ENCODE data around the gene COMMD1. TPM values are rescaled to one million over a fixed set of nuclear protein-coding genes. Genes with fewer than 3 reads are reported as not detected.
"Not testable (repeated sequence)": the region's sequence is repeated elsewhere in the genome, so short reads cannot be mapped to it uniquely, and the experiment has no call there.

The COMMD1 gene
- total and polyA plus RNA-seq, 7 experiments from 2014 or later = 15.6 to 65.3 (median 21.4) TPM

GRCh38 chr2:62151306-62151638 lies 245.8 kb downstream of the COMMD1 start:
- DNase-seq (no peak), ATAC-seq (no peak)
- intact Hi-C loops (cut with micrococcal nuclease) = no loop called here
- no peaks in the 10 kb centered on the region for H3K27me3 ChIP-seq (ENCODE audit: control insufficient read depth in 2 of 2, insufficient read depth in 2 of 2, low read length in 2 of 2)
- no peaks in the 10 kb centered on the region for H3K4me1 ChIP-seq (ENCODE audit: control insufficient read depth in 2 of 2, insufficient read depth in 2 of 2, low read length in 2 of 2)
- no peak overlapping the region for H3K27ac Mint-ChIP-seq
- H3K27me3 Mint-ChIP-seq = no peaks in the 10 kb centered on the region
- ChIA-PET CTCF (no interaction called here), POLR2A (no interaction called here)
- H3K4me3 Mint-ChIP-seq = no peak overlapping the region
- peaks cover 0 to 18% (median 1%) of the 10 kb centered on the region in 11 donors for H3K9me3 Mint-ChIP-seq
- H3K36me3 ChIP-seq (ENCODE audit: control insufficient read depth in 2 of 3, insufficient read depth in 3 of 3, low read length in 3 of 3) = no peaks in the 10 kb centered on the region
- H3K36me3 Mint-ChIP-seq = peaks cover 4 to 28% (median 9%) of the 10 kb centered on the region in 5 donors
- no peaks in the 10 kb centered on the region for H3K9me3 ChIP-seq (ENCODE audit: control insufficient read depth in 2 of 3, low read length in 3 of 3)
- no peak overlapping the region for H3K4me3 ChIP-seq (ENCODE audit: low read length)
- peaks cover 5 to 9% (median 6%) of the 10 kb centered on the region in 7 donors for H3K4me1 Mint-ChIP-seq
- H3K27ac ChIP-seq (ENCODE audit: low read depth, low read length) = no peak overlapping the region

- CTCF ChIA-PET = no interaction called here
- POLR2A ChIA-PET = no interaction called here
- no peak overlapping the region for H3K4me3 Mint-ChIP-seq
- Histone ChIP-seq H3K27me3 (ENCODE audit: control insufficient read depth in 2 of 2, insufficient read depth in 2 of 2, low read length in 2 of 2) (no peaks in the 10 kb centered on the region), H3K4me3 (ENCODE audit: low read length) (no peak overlapping the region), H3K27ac (ENCODE audit: low read depth, low read length) (no peak overlapping the region), H3K9me3 (ENCODE audit: control insufficient read depth in 2 of 3, low read length in 3 of 3) (no peaks in the 10 kb centered on the region), H3K4me1 (ENCODE audit: control insufficient read depth in 2 of 2, insufficient read depth in 2 of 2, low read length in 2 of 2) (no peaks in the 10 kb centered on the region), H3K36me3 (ENCODE audit: control insufficient read depth in 2 of 3, insufficient read depth in 3 of 3, low read length in 3 of 3) (no peaks in the 10 kb centered on the region)
- intact Hi-C loops (cut with micrococcal nuclease) = no loop called here
- DNase-seq (no peak), ATAC-seq (no peak)
- H3K36me3 Mint-ChIP-seq = peaks cover 4 to 28% (median 6%) of the 10 kb centered on the region in 5 donors
- H3K27ac Mint-ChIP-seq = peak overlapping the region in 2 of 9 donors; percentile 24 to 44
- no peaks in the 10 kb centered on the region for H3K27me3 Mint-ChIP-seq
- H3K4me1 Mint-ChIP-seq = peaks cover under 1 to 7% (median under 1%) of the 10 kb centered on the region in 7 donors
- H3K9me3 Mint-ChIP-seq = peaks cover 0 to 18% (median 1%) of the 10 kb centered on the region in 11 donors
Measured at GRCh38 chr2:62152000-62152399, 246.5 kb downstream of the COMMD1 start.

- H3K4me1 Mint-ChIP-seq = peaks cover 0 to 5% (median 0%) of the 10 kb centered on the region in 7 donors
- Histone ChIP-seq H3K27me3 (ENCODE audit: control insufficient read depth in 2 of 2, insufficient read depth in 2 of 2, low read length in 2 of 2) (no peaks in the 10 kb centered on the region), H3K9me3 (ENCODE audit: control insufficient read depth in 2 of 3, low read length in 3 of 3) (no peaks in the 10 kb centered on the region), H3K4me3 (ENCODE audit: low read length) (no peak overlapping the region), H3K36me3 (ENCODE audit: control insufficient read depth in 2 of 3, insufficient read depth in 3 of 3, low read length in 3 of 3) (no peaks in the 10 kb centered on the region), H3K4me1 (ENCODE audit: control insufficient read depth in 2 of 2, insufficient read depth in 2 of 2, low read length in 2 of 2) (no peaks in the 10 kb centered on the region), H3K27ac (ENCODE audit: low read depth, low read length) (no peak overlapping the region)
- H3K36me3 Mint-ChIP-seq = peaks cover 2 to 23% (median 4%) of the 10 kb centered on the region in 5 donors
- H3K9me3 Mint-ChIP-seq = peaks cover 0 to 18% (median 0%) of the 10 kb centered on the region in 11 donors
- no peak overlapping the region for H3K27ac Mint-ChIP-seq
- H3K4me3 Mint-ChIP-seq = no peak overlapping the region
- no peaks in the 10 kb centered on the region for H3K27me3 Mint-ChIP-seq
- DNase-seq (no peak), ATAC-seq (no peak)
- POLR2A ChIA-PET = no interaction called here
- intact Hi-C loops (cut with micrococcal nuclease) = no loop called here
- CTCF ChIA-PET = no interaction called here
Measured at GRCh38 chr2:62156861-62157496, 251.5 kb downstream of the COMMD1 start.

DNA sequence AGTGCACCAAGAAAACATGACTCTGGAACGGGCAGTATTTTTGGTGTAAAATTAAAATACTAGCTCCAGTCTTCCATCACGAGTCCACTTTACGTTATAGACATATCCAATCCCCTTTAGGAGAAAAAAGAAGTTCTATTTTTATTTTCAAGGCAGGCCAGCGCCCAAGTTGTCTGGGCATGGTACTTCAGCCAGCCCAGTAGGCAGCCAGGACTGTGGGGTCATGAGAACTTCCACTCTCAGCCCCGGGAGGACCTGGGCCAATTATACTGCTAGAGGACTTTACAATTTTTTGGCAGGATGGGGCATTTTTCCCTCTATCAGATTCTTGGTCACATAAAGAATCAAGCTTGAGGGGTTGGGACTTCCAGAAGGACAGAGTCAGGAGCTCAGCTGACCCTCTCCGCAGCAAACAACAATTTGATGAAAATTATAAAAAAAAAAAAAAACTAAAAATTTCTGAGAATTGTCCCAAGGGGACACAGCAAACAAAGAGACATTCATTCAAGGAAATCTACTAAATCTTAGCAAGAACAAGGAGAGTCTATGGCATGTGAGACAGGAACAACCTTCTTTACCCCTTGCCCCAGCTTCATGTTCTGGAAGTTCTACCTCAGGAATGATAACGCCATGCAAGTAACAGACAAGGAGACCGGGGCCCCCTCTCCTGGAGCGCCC lies 253.1 kb downstream of the COMMD1 start:
- ATAC-seq = no peak
- POLR2A ChIA-PET = no interaction called here
- Mint-ChIP-seq H3K9me3 (peaks cover 0 to 9% (median 0%) of the 10 kb centered on the region in 11 donors), H3K4me1 (peaks cover 0 to 5% (median 0%) of the 10 kb centered on the region in 7 donors), H3K36me3 (peaks cover 0 to 13% (median 0%) of the 10 kb centered on the region in 5 donors), H3K27ac (no peak overlapping the region), H3K27me3 (no peaks in the 10 kb centered on the region), H3K4me3 (no peak overlapping the region)
- Histone ChIP-seq H3K27me3 (ENCODE audit: control insufficient read depth in 2 of 2, insufficient read depth in 2 of 2, low read length in 2 of 2) (no peaks in the 10 kb centered on the region), H3K27ac (ENCODE audit: low read depth, low read length) (no peak overlapping the region), H3K36me3 (ENCODE audit: control insufficient read depth in 2 of 3, insufficient read depth in 3 of 3, low read length in 3 of 3) (no peaks in the 10 kb centered on the region), H3K4me1 (ENCODE audit: control insufficient read depth in 2 of 2, insufficient read depth in 2 of 2, low read length in 2 of 2) (no peaks in the 10 kb centered on the region), H3K9me3 (ENCODE audit: control insufficient read depth in 2 of 3, low read length in 3 of 3) (no peaks in the 10 kb centered on the region), H3K4me3 (ENCODE audit: low read length) (no peak overlapping the region)
- CTCF ChIA-PET = no interaction called here
- intact Hi-C loops (cut with micrococcal nuclease) = no loop called here
- no peak for DNase-seq

GRCh38 chr2:62160691-62161090 lies 255.2 kb downstream of the COMMD1 start:
- ATAC-seq; H3K4me1 ChIP-seq (ENCODE audit: control insufficient read depth in 2 of 2, insufficient read depth in 2 of 2, low read length in 2 of 2); H3K4me3 ChIP-seq (ENCODE audit: low read length); H3K27me3 Mint-ChIP-seq; H3K4me3 Mint-ChIP-seq; H3K36me3 Mint-ChIP-seq; H3K27ac Mint-ChIP-seq; H3K4me1 Mint-ChIP-seq; intact Hi-C loops (cut with micrococcal nuclease); H3K36me3 ChIP-seq (ENCODE audit: control insufficient read depth in 2 of 3, insufficient read depth in 3 of 3, low read length in 3 of 3); H3K9me3 ChIP-seq (ENCODE audit: control insufficient read depth in 2 of 3, low read length in 3 of 3); H3K9me3 Mint-ChIP-seq; H3K27ac ChIP-seq (ENCODE audit: low read depth, low read length); H3K27me3 ChIP-seq (ENCODE audit: control insufficient read depth in 2 of 2, insufficient read depth in 2 of 2, low read length in 2 of 2); DNase-seq: not testable (repeated sequence)
- ChIA-PET CTCF (interaction anchor here (0.6 kb wide), 1 partner anchor 1379 kb away, joined by 3 read pairs; no protein-coding TSS in a partner anchor), POLR2A (interaction anchor here (0.6 kb wide), 1 partner anchor 18 kb away, joined by 3 read pairs; no protein-coding TSS in a partner anchor)

- no peak overlapping the region for H3K4me3 Mint-ChIP-seq
- Histone ChIP-seq H3K27ac (ENCODE audit: low read depth, low read length) (no peak overlapping the region), H3K4me1 (ENCODE audit: control insufficient read depth in 2 of 2, insufficient read depth in 2 of 2, low read length in 2 of 2) (no peaks in the 10 kb centered on the region), H3K27me3 (ENCODE audit: control insufficient read depth in 2 of 2, insufficient read depth in 2 of 2, low read length in 2 of 2) (no peaks in the 10 kb centered on the region), H3K36me3 (ENCODE audit: control insufficient read depth in 2 of 3, insufficient read depth in 3 of 3, low read length in 3 of 3) (no peaks in the 10 kb centered on the region), H3K4me3 (ENCODE audit: low read length) (no peak overlapping the region), H3K9me3 (ENCODE audit: control insufficient read depth in 2 of 3, low read length in 3 of 3) (no peaks in the 10 kb centered on the region)
- H3K27me3 Mint-ChIP-seq = peaks cover 0 to 4% (median 0%) of the 10 kb centered on the region in 5 donors
- intact Hi-C loops (cut with micrococcal nuclease) = no loop called here
- no peak for DNase-seq
- ChIA-PET POLR2A (no interaction called here), CTCF (no interaction called here)
- peaks cover 0 to 3% (median 0%) of the 10 kb centered on the region in 5 donors for H3K36me3 Mint-ChIP-seq
- H3K27ac Mint-ChIP-seq = no peak overlapping the region
- ATAC-seq = no peak
- no peaks in the 10 kb centered on the region for H3K4me1 Mint-ChIP-seq
- H3K9me3 Mint-ChIP-seq = no peaks in the 10 kb centered on the region
Measured at GRCh38 chr2:62163106-62163831, 257.8 kb downstream of the COMMD1 start.

Measured in naive thymus-derived CD4-positive, alpha-beta T cell (primary cell).